HepG2 (cell line): Measurements from ENCODE around the gene GDA. TPM values are rescaled to one million over a fixed set of nuclear protein-coding genes. Genes with fewer than 3 reads are reported as not detected.

Experiments
- ASH2L ChIP-seq: fragments of 300-600, 200-600 bp; sonication (generic); IDR thresholded peaks from 2 replicates; pipeline ENCODE4 v1.7.0; 2017; ENCODE audit warnings: low read depth, mild to moderate bottlenecking, moderate library complexity, mixed read lengths, low read length; ENCODE audit not compliant: insufficient read length
- CEBPG ChIP-seq: IDR thresholded peaks from 2 replicates; pipeline ENCODE4 v1.6.1; 2016
- EP300 ChIP-seq, 3 experiments: sonication (generic) in 1 of 3; formaldehyde crosslinking in 1 of 3; IDR thresholded peaks; 2 replicates each; pipeline versions ENCODE4 v1.5.1 to v1.6.1; 2011 to 2020; ENCODE audit warnings: low read depth in 2 of 3, low read length in 2 of 3, borderline replicate concordance in 1 of 3, improper control_type of control experiment in 1 of 3, mild to moderate bottlenecking in 1 of 3, missing genetic modification reagents in 1 of 3, moderate library complexity in 1 of 3
- GFI1 ChIP-seq: sonication (generic); formaldehyde crosslinking; IDR thresholded peaks from 2 replicates; pipeline ENCODE4 v1.5.0; 2020; ENCODE audit warnings: missing genetic modification reagents, mild to moderate bottlenecking, borderline replicate concordance
- HOXA9 ChIP-seq: sonication (generic); formaldehyde crosslinking; IDR thresholded peaks from 2 replicates; pipeline ENCODE4 v1.8.1; 2022; ENCODE audit warnings: missing genetic modification reagents, mild to moderate bottlenecking, moderate library complexity, borderline replicate concordance
- IKZF4 ChIP-seq: sonication (generic); formaldehyde crosslinking; IDR thresholded peaks from 2 replicates; pipeline ENCODE4 v1.5.1; 2020; ENCODE audit warnings: borderline replicate concordance, mild to moderate bottlenecking, low read depth, missing genetic modification reagents; ENCODE audit errors: not compliant biosample characterization
- ISX ChIP-seq: sonication (generic); formaldehyde crosslinking; conservative IDR thresholded peaks from 2 replicates; pipeline ENCODE4 v1.5.0; 2020; ENCODE audit warnings: missing genetic modification reagents
- JARID2 ChIP-seq: sonication (generic); formaldehyde crosslinking; IDR thresholded peaks from 2 replicates; pipeline ENCODE4 v1.8.1; 2023; ENCODE audit warnings: missing genetic modification reagents, inconsistent platforms; ENCODE audit not compliant: insufficient replicate concordance
- KDM4B ChIP-seq: sonication (generic); formaldehyde crosslinking; IDR thresholded peaks from 2 replicates; pipeline ENCODE4 v1.4.0; 2020; ENCODE audit warnings: missing genetic modification reagents
- MAFG ChIP-seq: sonication (generic); formaldehyde crosslinking; IDR thresholded peaks from 2 replicates; pipeline ENCODE4 v1.5.1; 2020; ENCODE audit warnings: mild to moderate bottlenecking, missing genetic modification reagents
- MAFK ChIP-seq, 2 experiments: IDR thresholded peaks in 1 of 2; conservative IDR thresholded peaks in 1 of 2; 2 replicates each; pipeline ENCODE4 v1.6.1; 2011; ENCODE audit warnings: improper control_type of control experiment in 2 of 2, low read length in 2 of 2
- MEIS2 ChIP-seq: sonication (generic); formaldehyde crosslinking; IDR thresholded peaks from 2 replicates; pipeline ENCODE4 v1.9.0; 2021; ENCODE audit warnings: mild to moderate bottlenecking, missing genetic modification reagents
- SAP130 ChIP-seq: IDR thresholded peaks from 2 replicates; pipeline ENCODE4 v1.6.1; 2016; ENCODE audit warnings: low read depth
- SIN3A ChIP-seq: IDR thresholded peaks from 2 replicates; pipeline ENCODE4 v1.6.1; 2011; ENCODE audit warnings: low read depth, mild to moderate bottlenecking, control low read depth, low read length, borderline replicate concordance
- SIN3B ChIP-seq: fragments of 150-350 bp; IDR thresholded peaks from 2 replicates; pipeline ENCODE4 v1.6.1; 2014; ENCODE audit warnings: low read length
- SMAD1 ChIP-seq: sonication (generic); formaldehyde crosslinking; IDR thresholded peaks from 2 replicates; pipeline ENCODE4 v1.4.0; 2020; ENCODE audit warnings: missing genetic modification reagents, low read depth, mild to moderate bottlenecking, borderline replicate concordance
- TERF1 ChIP-seq: sonication (generic); formaldehyde crosslinking; IDR thresholded peaks from 2 replicates; pipeline ENCODE4 v1.8.0; 2022; ENCODE audit warnings: mild to moderate bottlenecking, missing genetic modification reagents, moderate library complexity
- TSC22D2 ChIP-seq: sonication (generic); formaldehyde crosslinking; IDR thresholded peaks from 2 replicates; pipeline ENCODE4 v1.5.1; 2020; ENCODE audit warnings: missing genetic modification reagents, mild to moderate bottlenecking, borderline replicate concordance
- ZBTB7A ChIP-seq: sonication (generic); formaldehyde crosslinking; IDR thresholded peaks from 2 replicates; pipeline ENCODE4 v1.8.0; 2022; ENCODE audit warnings: mild to moderate bottlenecking, missing genetic modification reagents
- ZGPAT ChIP-seq: IDR thresholded peaks from 2 replicates; pipeline ENCODE4 v1.6.1; 2016; ENCODE audit warnings: mild to moderate bottlenecking
- ZMYM2 ChIP-seq: sonication (generic); formaldehyde crosslinking; IDR thresholded peaks from 2 replicates; pipeline ENCODE4 v1.8.0; 2022; ENCODE audit warnings: mild to moderate bottlenecking, missing genetic modification reagents
- ZNF207 ChIP-seq: fragments of 450-650 bp; IDR thresholded peaks from 2 replicates; pipeline ENCODE4 v1.6.1; 2016; ENCODE audit warnings: antibody characterized with exemption, borderline replicate concordance
- ZNF264 ChIP-seq: sonication (generic); formaldehyde crosslinking; IDR thresholded peaks from 2 replicates; pipeline ENCODE4 v1.4.0; 2020; ENCODE audit warnings: missing genetic modification reagents
- ZNF432 ChIP-seq: sonication (generic); formaldehyde crosslinking; IDR thresholded peaks from 2 replicates; pipeline ENCODE4 v1.5.0; 2020; ENCODE audit warnings: missing genetic modification reagents, mild to moderate bottlenecking, borderline replicate concordance
- ZNF720 ChIP-seq: sonication (generic); formaldehyde crosslinking; IDR thresholded peaks from 2 replicates; pipeline ENCODE4 v1.4.0; 2020; ENCODE audit warnings: missing genetic modification reagents
- ZNF775 ChIP-seq: sonication (generic); formaldehyde crosslinking; IDR thresholded peaks from 2 replicates; pipeline ENCODE4 v1.4.0; 2020; ENCODE audit warnings: missing genetic modification reagents, mild to moderate bottlenecking, moderate library complexity, borderline replicate concordance
- ZNF777 ChIP-seq: sonication (generic); formaldehyde crosslinking; IDR thresholded peaks from 2 replicates; pipeline ENCODE4 v1.4.0; 2020; ENCODE audit warnings: missing genetic modification reagents
- polyA plus RNA-seq, 8 experiments: library from polyadenylated mRNA; depleted of rRNA in 3 of 8; stranded (reverse) in 7 of 8; unstranded in 1 of 8; fragments of >200 nt; fragmentation: Illumina TruSeq in 4 of 8; extraction: Trizol in 4 of 8; gene quantifications; 2 replicates each; pipeline versions ENCODE4 v1.2.1 to v1.2.3, GENCODE V29; 2011 to 2016; ENCODE audit warnings: low read depth in 4 of 8, missing spikeins in 1 of 8, mixed read lengths in 1 of 8; ENCODE audit not compliant: insufficient read depth in 1 of 8
- total RNA-seq, 5 experiments: library from RNA; depleted of rRNA; stranded (reverse); fragments of >200 nt; fragmentation: Illumina TruSeq; extraction: Trizol; gene quantifications; 2 replicates each; pipeline ENCODE4 v1.2.3, GENCODE V29; 2016; ENCODE audit warnings: low read depth in 1 of 5
- TF ChIP-seq, protein P1 (sequence below): sonication (generic); formaldehyde crosslinking; IDR thresholded peaks from 2 replicates; pipeline ENCODE4 v1.8.0; 2022; ENCODE audit warnings: missing genetic modification reagents, low read depth, mild to moderate bottlenecking, borderline replicate concordance

The GDA gene
- total and polyA plus RNA-seq, 2 of the 13 experiments (the other 11 are each of a cell fraction or from before 2014, with no cell fraction given), result 0.15 to 0.99 TPM

- TF ChIP-seq IKZF4 (no peak), ASH2L (no peak), KDM4B (CRISPR knock-in tag) (no peak), SAP130 (CRISPR knock-in tag) (peak; percentile 32; the same call in 1 of the 2 replicates), MEIS2 (CRISPR knock-in tag) (no peak), JARID2 (CRISPR knock-in tag) (no peak), CEBPG (CRISPR knock-in tag) (peak; percentile 21; the same call in 1 of the 2 replicates), ZNF264 (CRISPR knock-in tag) (no peak), ZMYM2 (CRISPR knock-in tag) (no peak), ZGPAT (CRISPR knock-in tag) (peak; percentile 73), ZNF777 (CRISPR knock-in tag) (no peak), SIN3A (no peak), ZNF720 (CRISPR knock-in tag) (no peak), ZNF207 (no peak), ZNF432 (CRISPR knock-in tag) (no peak), MAFG (CRISPR knock-in tag) (no peak), SMAD1 (CRISPR knock-in tag) (no peak), SIN3B (no peak), TERF1 (CRISPR knock-in tag) (no peak), EP300 (IDR thresholded peaks at IDR 0.05; ENCODE audit: low read depth in 2 of 2, low read length in 2 of 2) (peak in 1 of 2 experiments; percentile 46; a peak in 1 of 4 replicates), EP300 (CRISPR knock-in tag; IDR thresholded peaks at IDR 0.05; ENCODE audit: borderline replicate concordance) (peak; percentile 47; the same call in 1 of the 2 replicates), HOXA9 (CRISPR knock-in tag) (no peak), GFI1 (CRISPR knock-in tag) (0 out of 2 replicates have a peak, but pooled peaks have one; percentile 40), ZNF775 (CRISPR knock-in tag) (no peak), MAFK (conservative IDR thresholded peaks at IDR 0.05 in 1 of 2, IDR thresholded peaks at IDR 0.05 in 1 of 2; ENCODE audit: low read length in 2 of 2) (peak; percentile 59 to 75), ZBTB7A (no peak), ISX (CRISPR knock-in tag) (no peak), TSC22D2 (CRISPR knock-in tag) (no peak)
- TF ChIP-seq, protein P1, sequence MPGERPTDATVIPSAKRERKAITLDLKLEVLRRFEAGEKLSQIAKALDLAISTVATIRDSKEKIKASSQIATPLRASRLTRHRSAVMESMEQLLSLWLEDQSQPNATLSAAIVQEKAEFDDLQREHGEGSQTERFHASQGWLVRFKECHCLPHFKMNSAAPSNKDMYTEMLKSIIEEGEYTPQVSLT, result no peak
Measured at GRCh38 chr9:72154468-72155285, 5.4 kb downstream of the GDA start (continued).
